ENCODE measurements around the gene PIGQ. TPM values are rescaled to one million over a fixed set of nuclear protein-coding genes. Genes with fewer than 3 reads are reported as not detected.

Gene PIGQ
- total RNA-seq, 1 donor from 2014 or later = 63.6 TPM

DNA sequence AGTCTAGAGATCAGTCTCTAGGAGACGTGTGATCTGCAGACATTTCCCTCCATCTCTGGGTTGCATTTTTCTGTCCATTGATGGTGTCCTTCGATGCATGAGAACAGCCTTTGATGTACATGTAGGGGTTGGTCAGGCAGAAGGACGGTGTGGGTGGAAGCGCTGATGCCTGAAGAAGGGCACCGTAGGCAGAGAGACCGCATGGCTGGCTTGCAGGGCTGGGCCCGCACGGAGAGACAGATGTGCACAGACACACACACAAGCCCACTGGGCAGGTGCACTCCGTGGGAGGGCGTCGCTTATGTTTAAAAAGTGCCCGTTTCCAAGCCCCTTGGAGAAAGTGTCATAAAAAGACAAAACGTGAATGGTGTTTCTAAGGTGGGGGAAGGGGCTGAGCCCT is 45.4 kb downstream of the PIGQ start:
- H3K27me3 Mint-ChIP-seq (ENCODE audit: unreplicated experiment) = no peaks in the 10 kb centered on the region
- H3K4me3 Mint-ChIP-seq (ENCODE audit: unreplicated experiment) = no peak overlapping the region
- H3K4me1 Mint-ChIP-seq (ENCODE audit: unreplicated experiment) = peaks cover 2% of the 10 kb centered on the region
- H3K27ac Mint-ChIP-seq (ENCODE audit: unreplicated experiment) = no peak overlapping the region
- DNase-seq (ENCODE audit: extremely low spot score, unreplicated experiment) = no peak
- H3K9me3 Mint-ChIP-seq (ENCODE audit: unreplicated experiment) = no peaks in the 10 kb centered on the region
- TF ChIP-seq, protein P1, sequence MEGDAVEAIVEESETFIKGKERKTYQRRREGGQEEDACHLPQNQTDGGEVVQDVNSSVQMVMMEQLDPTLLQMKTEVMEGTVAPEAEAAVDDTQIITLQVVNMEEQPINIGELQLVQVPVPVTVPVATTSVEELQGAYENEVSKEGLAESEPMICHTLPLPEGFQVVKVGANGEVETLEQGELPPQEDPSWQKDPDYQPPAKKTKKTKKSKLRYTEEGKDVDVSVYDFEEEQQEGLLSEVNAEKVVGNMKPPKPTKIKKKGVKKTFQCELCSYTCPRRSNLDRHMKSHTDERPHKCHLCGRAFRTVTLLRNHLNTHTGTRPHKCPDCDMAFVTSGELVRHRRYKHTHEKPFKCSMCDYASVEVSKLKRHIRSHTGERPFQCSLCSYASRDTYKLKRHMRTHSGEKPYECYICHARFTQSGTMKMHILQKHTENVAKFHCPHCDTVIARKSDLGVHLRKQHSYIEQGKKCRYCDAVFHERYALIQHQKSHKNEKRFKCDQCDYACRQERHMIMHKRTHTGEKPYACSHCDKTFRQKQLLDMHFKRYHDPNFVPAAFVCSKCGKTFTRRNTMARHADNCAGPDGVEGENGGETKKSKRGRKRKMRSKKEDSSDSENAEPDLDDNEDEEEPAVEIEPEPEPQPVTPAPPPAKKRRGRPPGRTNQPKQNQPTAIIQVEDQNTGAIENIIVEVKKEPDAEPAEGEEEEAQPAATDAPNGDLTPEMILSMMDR (IDR thresholded peaks at IDR 0.05) = no peak
- H3K36me3 Mint-ChIP-seq (ENCODE audit: unreplicated experiment) = peaks cover 4% of the 10 kb centered on the region

DNA sequence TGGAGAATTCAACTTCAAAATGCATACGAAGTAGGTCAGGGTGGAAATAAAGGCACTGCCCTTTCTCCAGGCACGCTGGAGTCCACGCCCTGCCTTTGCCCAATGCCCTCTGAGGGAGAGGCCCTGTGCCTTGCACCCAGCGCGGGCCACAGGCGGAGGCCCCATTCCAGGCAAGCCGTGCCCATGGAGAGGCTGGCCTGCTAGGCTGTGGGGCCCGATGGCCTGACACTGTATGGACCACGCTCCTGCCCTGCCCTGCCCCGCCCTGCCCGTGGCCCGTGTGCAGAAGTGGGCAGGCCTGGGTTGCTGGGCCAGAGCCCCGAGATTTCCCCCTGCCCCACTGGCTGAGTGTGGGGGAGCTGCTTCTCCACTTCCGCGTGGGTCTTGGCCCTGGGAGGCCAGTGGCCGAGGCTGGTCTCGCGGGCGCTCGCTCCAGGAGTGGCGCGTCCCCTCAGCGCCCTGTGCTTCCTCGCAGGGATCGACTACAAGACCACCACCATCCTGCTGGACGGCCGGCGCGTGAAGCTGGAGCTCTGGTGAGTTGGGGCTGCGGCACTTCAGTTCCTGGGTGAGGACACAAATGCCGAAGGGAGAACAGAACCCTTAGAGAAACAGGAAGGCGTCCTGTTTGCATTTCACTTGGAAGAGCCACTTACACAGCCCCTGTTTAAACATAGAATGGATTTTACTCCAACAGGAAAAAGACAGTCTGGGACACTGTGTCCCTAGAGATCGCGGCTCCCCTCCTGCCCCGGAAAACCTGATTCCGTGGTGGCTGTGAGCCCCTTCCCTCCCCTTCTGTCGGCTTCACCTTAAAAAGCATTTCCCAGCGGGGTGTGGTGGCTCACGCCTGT is 47.2 kb downstream of the PIGQ start:
- H3K36me3 Mint-ChIP-seq (ENCODE audit: unreplicated experiment) = peaks cover 4% of the 10 kb centered on the region
- peaks cover 3% of the 10 kb centered on the region for H3K4me1 Mint-ChIP-seq (ENCODE audit: unreplicated experiment)
- no peak overlapping the region for H3K27ac Mint-ChIP-seq (ENCODE audit: unreplicated experiment)
- no peaks in the 10 kb centered on the region for H3K27me3 Mint-ChIP-seq (ENCODE audit: unreplicated experiment)
- TF ChIP-seq, protein P1 (IDR thresholded peaks at IDR 0.05) = no peak
- DNase-seq (ENCODE audit: extremely low spot score, unreplicated experiment) = no peak
- no peaks in the 10 kb centered on the region for H3K9me3 Mint-ChIP-seq (ENCODE audit: unreplicated experiment)
- H3K4me3 Mint-ChIP-seq (ENCODE audit: unreplicated experiment) = no peak overlapping the region

DNA sequence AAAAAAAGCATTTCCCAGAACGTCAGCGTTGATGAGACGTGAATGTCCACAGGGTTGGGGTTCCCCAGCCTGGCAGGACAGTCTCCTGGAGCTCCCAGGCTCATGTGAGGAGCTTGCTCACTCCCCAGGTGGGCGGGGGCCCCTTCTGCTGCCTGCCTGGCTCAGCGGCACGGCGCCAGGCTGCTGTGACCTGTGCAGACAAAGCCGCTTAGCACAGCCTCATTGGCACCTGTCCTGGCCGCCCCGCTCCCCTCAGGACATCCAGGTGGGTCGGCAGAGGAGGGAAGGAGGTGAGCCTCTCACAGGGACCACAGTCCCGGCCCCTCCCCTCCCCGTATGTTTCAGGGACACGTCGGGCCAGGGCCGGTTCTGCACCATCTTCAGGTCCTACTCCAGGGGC is 48.1 kb downstream of the PIGQ start:
- Mint-ChIP-seq H3K27me3 (ENCODE audit: unreplicated experiment) (no peaks in the 10 kb centered on the region), H3K9me3 (ENCODE audit: unreplicated experiment) (no peaks in the 10 kb centered on the region), H3K36me3 (ENCODE audit: unreplicated experiment) (peaks cover 4% of the 10 kb centered on the region), H3K27ac (ENCODE audit: unreplicated experiment) (no peak overlapping the region), H3K4me3 (ENCODE audit: unreplicated experiment) (no peak overlapping the region), H3K4me1 (ENCODE audit: unreplicated experiment) (peaks cover 4% of the 10 kb centered on the region)
- TF ChIP-seq, protein P1 (IDR thresholded peaks at IDR 0.05) = no peak
- no peak for DNase-seq (ENCODE audit: extremely low spot score, unreplicated experiment)

DNA sequence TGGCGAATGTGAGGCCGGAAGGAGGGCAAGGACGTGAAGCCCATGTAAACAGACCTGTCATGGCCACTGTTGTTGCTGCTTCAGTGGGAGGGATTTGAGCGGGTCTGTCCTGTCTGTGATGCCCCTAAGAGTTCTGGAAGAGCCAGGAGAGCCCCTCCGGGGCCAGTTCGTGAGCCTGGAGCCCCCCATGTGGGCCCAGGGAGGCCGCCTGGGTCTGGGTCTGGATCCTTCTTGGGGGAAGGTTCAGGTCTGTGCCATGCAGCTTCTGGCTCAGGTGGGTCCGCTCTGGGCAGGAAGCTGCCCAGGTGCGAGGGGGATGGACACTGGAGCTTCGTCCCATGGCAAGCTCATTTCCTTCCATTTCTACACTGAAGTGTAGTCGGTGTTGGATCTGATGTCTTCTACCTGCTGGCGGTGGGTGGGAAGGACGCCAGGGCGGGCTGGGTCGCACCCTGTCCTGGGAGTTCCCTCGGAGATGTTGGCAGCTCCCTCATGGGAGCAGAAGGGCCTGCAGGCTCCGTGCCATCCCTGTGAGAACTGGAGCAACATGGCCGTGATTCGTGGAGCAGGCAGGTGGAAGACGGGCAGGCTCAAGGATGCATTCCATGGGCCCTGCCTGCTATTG is 49.8 kb downstream of the PIGQ start:
- H3K36me3 Mint-ChIP-seq (ENCODE audit: unreplicated experiment) = peaks cover 4% of the 10 kb centered on the region
- H3K9me3 Mint-ChIP-seq (ENCODE audit: unreplicated experiment) = no peaks in the 10 kb centered on the region
- TF ChIP-seq, protein P1 (IDR thresholded peaks at IDR 0.05) = no peak
- H3K27ac Mint-ChIP-seq (ENCODE audit: unreplicated experiment) = no peak overlapping the region
- no peak overlapping the region for H3K4me3 Mint-ChIP-seq (ENCODE audit: unreplicated experiment)
- DNase-seq (ENCODE audit: extremely low spot score, unreplicated experiment) = no peak
- no peaks in the 10 kb centered on the region for H3K27me3 Mint-ChIP-seq (ENCODE audit: unreplicated experiment)
- peaks cover 4% of the 10 kb centered on the region for H3K4me1 Mint-ChIP-seq (ENCODE audit: unreplicated experiment)
